ENCODE results near the gene GAS1. TPM values are rescaled to one million over a fixed set of nuclear protein-coding genes. Genes with fewer than 3 reads are reported as not detected.

GAS1 gene
- total RNA-seq, 1 donor from 2014 or later: 3.3 TPM

- no peak overlapping the region for H3K4me3 ChIP-seq (ENCODE audit: low read depth, low read length)
- no peak for DNase-seq (ENCODE audit: low read depth)
- no peak for TF ChIP-seq CTCF (conservative IDR thresholded peaks at IDR 0.05; ENCODE audit: low read depth, low read length)
Observed at GRCh38 chr9:86943201-86944113, 3.8 kb downstream of the GAS1 start.

- H3K4me3 ChIP-seq (ENCODE audit: low read depth, low read length): no peak overlapping the region
- TF ChIP-seq CTCF (conservative IDR thresholded peaks at IDR 0.05; ENCODE audit: low read depth, low read length): no peak
- DNase-seq (ENCODE audit: low read depth): no peak
Observed at GRCh38 chr9:86942281-86943200, 4.8 kb downstream of the GAS1 start.

- TF ChIP-seq CTCF (conservative IDR thresholded peaks at IDR 0.05; ENCODE audit: low read depth, low read length): no peak
- H3K4me3 ChIP-seq (ENCODE audit: low read depth, low read length): no peak overlapping the region
- DNase-seq (ENCODE audit: low read depth): no peak
Observed at GRCh38 chr9:86941197-86941596, 6.1 kb downstream of the GAS1 start.

- no peak overlapping the region for H3K4me3 ChIP-seq (ENCODE audit: low read depth, low read length)
- no peak for DNase-seq (ENCODE audit: low read depth)
- no peak for TF ChIP-seq CTCF (conservative IDR thresholded peaks at IDR 0.05; ENCODE audit: low read depth, low read length)
Observed at GRCh38 chr9:86940774-86941173, 6.5 kb downstream of the GAS1 start.

- TF ChIP-seq CTCF (conservative IDR thresholded peaks at IDR 0.05; ENCODE audit: low read depth, low read length): no peak
- DNase-seq (ENCODE audit: low read depth): no peak
- no peak overlapping the region for H3K4me3 ChIP-seq (ENCODE audit: low read depth, low read length)
Observed at GRCh38 chr9:86939891-86940290, 7.4 kb downstream of the GAS1 start.

GRCh38 chr9:86939321-86939720 lies 8.0 kb downstream of the GAS1 start:
- no peak overlapping the region for H3K4me3 ChIP-seq (ENCODE audit: low read depth, low read length)
- no peak for DNase-seq (ENCODE audit: low read depth)
- TF ChIP-seq CTCF (conservative IDR thresholded peaks at IDR 0.05; ENCODE audit: low read depth, low read length): no peak

Measured in epithelial cell of proximal tubule (primary cell).